Pancreas (tissue), 10 donors: ENCODE measurements around the gene MYRF. TPM values are rescaled to one million over a fixed set of nuclear protein-coding genes. Genes with fewer than 3 reads are reported as not detected.

Experiments used
- ATAC-seq, 4 donors: fragments of 200-7000 bp; cut with Tn5 transposase; one replicate each; pipeline versions ENCODE4 v1.8.0 to v1.9.1; 2020; ENCODE audit warnings: mild to moderate bottlenecking in 4 of 4, moderate library complexity in 4 of 4
- DNase-seq, 6 donors: peaks; one replicate each; pipeline ENCODE4 v3.0.0-alpha.2; 2020
- FAIRE-seq: peaks from 2 replicates; lab custom pipeline; 2012; peaks lifted over from hg19 to GRCh38; lab: Jason Lieb, UNC
- H3K27ac ChIP-seq, 4 donors: fragments of 200-600 bp; sonication (generic); 1 replicate in 3 of 4; 2 replicates in 1 of 4; pipeline versions ENCODE4 v1.5.0 to v1.8.0; 2020
- H3K27me3 ChIP-seq, 4 donors: fragments of 200-600 bp; one replicate each; pipeline ENCODE4 v1.8.0; 2021
- H3K36me3 ChIP-seq, 3 donors: fragments of 200-600 bp; sonication (generic) in 1 of 3; one replicate each; pipeline versions ENCODE4 v1.5.0 to v1.8.0; 2020 to 2021
- H3K4me1 ChIP-seq, 3 donors: fragments of 200-600 bp; one replicate each; pipeline ENCODE4 v1.8.0; 2021
- H3K4me3 ChIP-seq, 4 donors: fragments of 200-600 bp; sonication (generic) in 2 of 4; one replicate each; pipeline versions ENCODE4 v1.5.0 to v1.8.0; 2020 to 2021
- H3K9me3 ChIP-seq, 4 donors: fragments of 200-600 bp; one replicate each; pipeline ENCODE4 v1.8.0; 2021
- WGBS, 2 donors: extraction: QIAGEN DNeasy Blood & Tissue Kit; methylation state at CpG; one replicate each; pipeline ENCODE4 v1.1.7; 2013; 5-methylcytosine and 5-hydroxymethylcytosine counted together
- intact Hi-C, 3 donors: fragments of 100-400 bp; cut with DNase I; formaldehyde crosslinking; loops; one replicate each; pipeline versions ENCODE4 v1.11.1 to v1.14.2; 2022
- polyA plus RNA-seq, 2 donors: library from polyadenylated mRNA; stranded (reverse); fragments of 200-250 nt; gene quantifications; one replicate each; pipeline ENCODE4 v1.2.3, GENCODE V29; 2013
- total RNA-seq, 6 donors: library from RNA; stranded (reverse); fragmentation: NEBNext Ultra II Directional in 4 of 6; extraction: Animal tissue kit (Norgen Biotek cat#: 25700) in 4 of 6; gene quantifications; one replicate each; pipeline versions ENCODE4 v1.2.1 to v1.2.4, GENCODE V29; 2021 to 2023
- TF ChIP-seq, protein P1 (sequence below), 4 donors: fragments of 200-600 bp; sonication (generic) in 3 of 4; IDR thresholded peaks; one replicate each; pipeline versions ENCODE4 v1.5.0 to v1.8.0; 2021; ENCODE audit warnings: antibody characterized with exemption in 4 of 4
- donor health status: healthy with polysubstance abuse.
- donor health status: DM: no; HTN: no; CAD: no; lungs with moderate emphysema.
- donor health status: DM: no; HTN: no; CAD: no.
- donor health status: control.
- donor health status: control.
- donor health status: Bipolar disorder and iron deficiency.
- donor health status: DM: yes; HTN: yes; CAD: no.
- donor health status: DM: no; HTN: no; CAD: no.
- donor health status: DM: no; HTN: no; CAD: no.
- donor health status: DM: yes; HTN: yes; CAD: no.

The MYRF gene
- total and polyA plus RNA-seq, 8 donors = 19.1 to 69.3 (median 30.2) TPM

GRCh38 chr11:61744181-61744580 is 8.3 kb upstream of the MYRF start:
- intact Hi-C loops = no loop called here
- WGBS, 2 donors = 91 to 95% methylated on average over 18 to 20 of the region's 20 CpGs
- Histone ChIP-seq H3K36me3 (peaks cover 0 to 22% (median 0%) of the 10 kb centered on the region in 3 donors), H3K27ac (no peak overlapping the region), H3K4me1 (peaks cover 0 to 5% (median 0%) of the 10 kb centered on the region in 3 donors), H3K4me3 (no peak overlapping the region), H3K27me3 (no peaks in the 10 kb centered on the region), H3K9me3 (no peaks in the 10 kb centered on the region)
- DNase-seq = no peak
- ATAC-seq = no peak
- FAIRE-seq = no peak
- TF ChIP-seq, protein P1, sequence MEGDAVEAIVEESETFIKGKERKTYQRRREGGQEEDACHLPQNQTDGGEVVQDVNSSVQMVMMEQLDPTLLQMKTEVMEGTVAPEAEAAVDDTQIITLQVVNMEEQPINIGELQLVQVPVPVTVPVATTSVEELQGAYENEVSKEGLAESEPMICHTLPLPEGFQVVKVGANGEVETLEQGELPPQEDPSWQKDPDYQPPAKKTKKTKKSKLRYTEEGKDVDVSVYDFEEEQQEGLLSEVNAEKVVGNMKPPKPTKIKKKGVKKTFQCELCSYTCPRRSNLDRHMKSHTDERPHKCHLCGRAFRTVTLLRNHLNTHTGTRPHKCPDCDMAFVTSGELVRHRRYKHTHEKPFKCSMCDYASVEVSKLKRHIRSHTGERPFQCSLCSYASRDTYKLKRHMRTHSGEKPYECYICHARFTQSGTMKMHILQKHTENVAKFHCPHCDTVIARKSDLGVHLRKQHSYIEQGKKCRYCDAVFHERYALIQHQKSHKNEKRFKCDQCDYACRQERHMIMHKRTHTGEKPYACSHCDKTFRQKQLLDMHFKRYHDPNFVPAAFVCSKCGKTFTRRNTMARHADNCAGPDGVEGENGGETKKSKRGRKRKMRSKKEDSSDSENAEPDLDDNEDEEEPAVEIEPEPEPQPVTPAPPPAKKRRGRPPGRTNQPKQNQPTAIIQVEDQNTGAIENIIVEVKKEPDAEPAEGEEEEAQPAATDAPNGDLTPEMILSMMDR (IDR thresholded peaks at IDR 0.05) = no peak

- intact Hi-C loops = loop anchor here in 1 of 3 donors (5.0 kb wide), 1 partner anchor 43 kb away; no protein-coding TSS in a partner anchor
- H3K36me3 ChIP-seq = peaks cover 0 to 22% (median 0%) of the 10 kb centered on the region in 3 donors
- WGBS, 2 donors = 85 to 88% methylated on average over 10 of the region's 10 CpGs
- FAIRE-seq (no peak), ATAC-seq (no peak), DNase-seq (peak in 1 of 6 donors; percentile 36)
- no peak overlapping the region for H3K27ac ChIP-seq
- H3K4me1 ChIP-seq = peaks cover 0 to 5% (median 0%) of the 10 kb centered on the region in 3 donors
- TF ChIP-seq, protein P1 (IDR thresholded peaks at IDR 0.05) = no peak
- H3K27me3 ChIP-seq = no peaks in the 10 kb centered on the region
- no peaks in the 10 kb centered on the region for H3K9me3 ChIP-seq
- no peak overlapping the region for H3K4me3 ChIP-seq
These were observed 7.8 kb upstream of the MYRF start for GRCh38 chr11:61744609-61745156.

GRCh38 chr11:61745781-61746441 is 6.5 kb upstream of the MYRF start:
- Histone ChIP-seq H3K27ac (no peak overlapping the region), H3K27me3 (no peaks in the 10 kb centered on the region), H3K9me3 (no peaks in the 10 kb centered on the region), H3K36me3 (peaks cover 0 to 15% (median 0%) of the 10 kb centered on the region in 3 donors), H3K4me3 (no peak overlapping the region), H3K4me1 (peaks cover 0 to 5% (median 0%) of the 10 kb centered on the region in 3 donors)
- WGBS, 2 donors = 66 to 71% methylated on average over 15 of the region's 15 CpGs
- peak in 1 of 6 donors; percentile 19 for DNase-seq
- intact Hi-C loops = loop anchor here in 1 of 3 donors (5.0 kb wide), 1 partner anchor 41 kb away; no protein-coding TSS in a partner anchor
- no peak for FAIRE-seq
- TF ChIP-seq, protein P1 (IDR thresholded peaks at IDR 0.05) = no peak
- ATAC-seq = no peak

- intact Hi-C loops = loop anchor here in 1 of 3 donors (5.0 kb wide), 1 partner anchor 41 kb away; no protein-coding TSS in a partner anchor
- DNase-seq = peak in 1 of 6 donors; percentile 34
- Histone ChIP-seq H3K4me1 (peaks cover 0 to 6% (median 0%) of the 10 kb centered on the region in 3 donors), H3K27ac (no peak overlapping the region), H3K9me3 (no peaks in the 10 kb centered on the region), H3K36me3 (peaks cover 0 to 11% (median 0%) of the 10 kb centered on the region in 3 donors), H3K4me3 (no peak overlapping the region), H3K27me3 (no peaks in the 10 kb centered on the region)
- 70 to 75% methylated on average over 19 of the region's 19 CpGs for WGBS, 2 donors
- TF ChIP-seq, protein P1 (IDR thresholded peaks at IDR 0.05) = no peak
- no peak for FAIRE-seq
- ATAC-seq = no peak
These were observed 5.8 kb upstream of the MYRF start for GRCh38 chr11:61746442-61747191.
